ENCODE results near the gene AGPAT3. TPM values are rescaled to one million over a fixed set of nuclear protein-coding genes. Genes with fewer than 3 reads are reported as not detected.

The AGPAT3 gene
- polyA plus RNA-seq, 2 donors: 15.3 to 18.6 TPM

- Histone ChIP-seq H3K27me3 (ENCODE audit: control insufficient read depth in 1 of 2, insufficient read depth in 2 of 2, low read length in 2 of 2) (no peaks in the 10 kb centered on the region), H3K9me3 (ENCODE audit: control insufficient read depth in 2 of 2, insufficient read depth in 1 of 2, low read depth in 1 of 2, low read length in 1 of 2) (no peaks in the 10 kb centered on the region), H3K4me3 (ENCODE audit: low read depth in 1 of 2, low read length in 2 of 2) (no peak overlapping the region), H3K36me3 (ENCODE audit: control insufficient read depth in 2 of 2, insufficient read depth in 2 of 2, low read length in 1 of 2) (no peaks in the 10 kb centered on the region), H3K4me1 (ENCODE audit: control insufficient read depth in 2 of 2, insufficient read depth in 2 of 2, low read length in 1 of 2) (peaks cover 3% of the 10 kb centered on the region in 2 donors), H3K27ac (ENCODE audit: low read depth in 2 of 2, low read length in 1 of 2) (no peak overlapping the region)
- 77 to 86% methylated on average over 1 of the region's 1 CpG for WGBS, 2 donors
These were observed 156.0 kb downstream of the AGPAT3 start for GRCh38 chr21:44021064-44021463.

DNA sequence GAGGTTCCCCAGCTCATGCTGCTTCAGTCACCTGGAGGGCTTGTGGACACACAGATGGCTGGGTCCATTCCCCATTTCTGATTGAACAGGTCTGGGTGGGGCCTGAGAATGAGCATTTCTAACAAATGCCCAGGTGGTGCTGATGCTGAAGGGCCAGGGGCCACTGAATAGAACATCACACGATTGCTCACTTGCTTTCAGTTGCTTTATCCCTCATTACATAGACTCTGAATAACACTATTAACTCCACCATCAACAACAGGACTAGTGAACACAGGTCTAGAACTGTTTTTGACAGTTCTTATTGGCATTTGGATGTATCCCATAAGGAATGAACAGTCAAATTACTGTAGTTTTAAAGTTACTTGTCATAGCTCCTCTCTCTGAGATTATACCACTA, 159.2 kb downstream of the AGPAT3 start:
- 48 to 50% methylated on average over 1 of the region's 1 CpG for WGBS, 2 donors
- H3K4me1 ChIP-seq (ENCODE audit: control insufficient read depth in 2 of 2, insufficient read depth in 2 of 2, low read length in 1 of 2): peaks cover 3% of the 10 kb centered on the region in 2 donors
- peaks cover 0 to 2% of the 10 kb centered on the region in 2 donors for H3K36me3 ChIP-seq (ENCODE audit: control insufficient read depth in 2 of 2, insufficient read depth in 2 of 2, low read length in 1 of 2)
- H3K9me3 ChIP-seq (ENCODE audit: control insufficient read depth in 2 of 2, insufficient read depth in 1 of 2, low read depth in 1 of 2, low read length in 1 of 2): no peaks in the 10 kb centered on the region
- no peak overlapping the region for H3K4me3 ChIP-seq (ENCODE audit: low read depth in 1 of 2, low read length in 2 of 2)
- no peaks in the 10 kb centered on the region for H3K27me3 ChIP-seq (ENCODE audit: control insufficient read depth in 1 of 2, insufficient read depth in 2 of 2, low read length in 2 of 2)
- no peak overlapping the region for H3K27ac ChIP-seq (ENCODE audit: low read depth in 2 of 2, low read length in 1 of 2)

DNA sequence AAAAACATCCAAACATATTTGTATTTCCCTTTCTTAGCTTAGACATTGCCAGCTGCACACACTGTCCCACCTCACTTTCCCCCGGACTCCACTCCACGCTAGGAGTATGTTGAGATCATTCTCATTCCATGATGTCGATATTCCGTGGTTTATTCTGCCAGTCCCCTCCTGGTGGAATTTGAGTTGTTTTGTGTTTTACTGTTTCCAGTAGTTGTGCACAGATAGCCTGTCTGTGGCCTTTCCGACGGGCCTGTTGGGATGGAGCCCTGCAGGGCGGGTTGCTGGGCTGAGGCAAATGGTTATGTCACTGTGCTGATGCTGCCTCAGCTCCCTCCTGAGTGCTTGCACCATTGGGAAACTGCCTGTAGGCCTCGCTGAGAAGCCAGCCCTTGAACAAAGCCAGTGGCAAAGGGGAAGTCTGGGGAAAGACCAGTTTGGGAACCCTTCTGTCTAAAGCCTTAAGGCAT, 159.9 kb downstream of the AGPAT3 start:
- no peaks in the 10 kb centered on the region for H3K27me3 ChIP-seq (ENCODE audit: control insufficient read depth in 1 of 2, insufficient read depth in 2 of 2, low read length in 2 of 2)
- WGBS, 2 donors: 46 to 50% methylated on average over 8 of the region's 8 CpGs
- H3K9me3 ChIP-seq (ENCODE audit: control insufficient read depth in 2 of 2, insufficient read depth in 1 of 2, low read depth in 1 of 2, low read length in 1 of 2): no peaks in the 10 kb centered on the region
- peaks cover 0 to 2% of the 10 kb centered on the region in 2 donors for H3K36me3 ChIP-seq (ENCODE audit: control insufficient read depth in 2 of 2, insufficient read depth in 2 of 2, low read length in 1 of 2)
- H3K4me3 ChIP-seq (ENCODE audit: low read depth in 1 of 2, low read length in 2 of 2): no peak overlapping the region
- H3K27ac ChIP-seq (ENCODE audit: low read depth in 2 of 2, low read length in 1 of 2): peak overlapping the region in 1 of 2 donors; percentile 47
- H3K4me1 ChIP-seq (ENCODE audit: control insufficient read depth in 2 of 2, insufficient read depth in 2 of 2, low read length in 1 of 2): peaks cover 3% of the 10 kb centered on the region in 2 donors

GRCh38 chr21:44027607-44028286, 162.7 kb downstream of the AGPAT3 start:
- Histone ChIP-seq H3K27ac (ENCODE audit: low read depth in 2 of 2, low read length in 1 of 2) (no peak overlapping the region), H3K9me3 (ENCODE audit: control insufficient read depth in 2 of 2, insufficient read depth in 1 of 2, low read depth in 1 of 2, low read length in 1 of 2) (no peaks in the 10 kb centered on the region), H3K36me3 (ENCODE audit: control insufficient read depth in 2 of 2, insufficient read depth in 2 of 2, low read length in 1 of 2) (peaks cover 1 to 2% of the 10 kb centered on the region in 2 donors), H3K27me3 (ENCODE audit: control insufficient read depth in 1 of 2, insufficient read depth in 2 of 2, low read length in 2 of 2) (no peaks in the 10 kb centered on the region), H3K4me1 (ENCODE audit: control insufficient read depth in 2 of 2, insufficient read depth in 2 of 2, low read length in 1 of 2) (peaks cover 3% of the 10 kb centered on the region in 2 donors), H3K4me3 (ENCODE audit: low read depth in 1 of 2, low read length in 2 of 2) (no peak overlapping the region)
- WGBS, 2 donors: 92 to 94% methylated on average over 8 of the region's 8 CpGs

GRCh38 chr21:44028287-44028659, 163.2 kb downstream of the AGPAT3 start:
- H3K9me3 ChIP-seq (ENCODE audit: control insufficient read depth in 2 of 2, insufficient read depth in 1 of 2, low read depth in 1 of 2, low read length in 1 of 2): no peaks in the 10 kb centered on the region
- peaks cover 3% of the 10 kb centered on the region in 2 donors for H3K4me1 ChIP-seq (ENCODE audit: control insufficient read depth in 2 of 2, insufficient read depth in 2 of 2, low read length in 1 of 2)
- WGBS, 2 donors: 91 to 98% methylated on average over 6 of the region's 6 CpGs
- no peak overlapping the region for H3K27ac ChIP-seq (ENCODE audit: low read depth in 2 of 2, low read length in 1 of 2)
- H3K36me3 ChIP-seq (ENCODE audit: control insufficient read depth in 2 of 2, insufficient read depth in 2 of 2, low read length in 1 of 2): peaks cover 2 to 3% of the 10 kb centered on the region in 2 donors
- H3K4me3 ChIP-seq (ENCODE audit: low read depth in 1 of 2, low read length in 2 of 2): no peak overlapping the region
- no peaks in the 10 kb centered on the region for H3K27me3 ChIP-seq (ENCODE audit: control insufficient read depth in 1 of 2, insufficient read depth in 2 of 2, low read length in 2 of 2)

DNA sequence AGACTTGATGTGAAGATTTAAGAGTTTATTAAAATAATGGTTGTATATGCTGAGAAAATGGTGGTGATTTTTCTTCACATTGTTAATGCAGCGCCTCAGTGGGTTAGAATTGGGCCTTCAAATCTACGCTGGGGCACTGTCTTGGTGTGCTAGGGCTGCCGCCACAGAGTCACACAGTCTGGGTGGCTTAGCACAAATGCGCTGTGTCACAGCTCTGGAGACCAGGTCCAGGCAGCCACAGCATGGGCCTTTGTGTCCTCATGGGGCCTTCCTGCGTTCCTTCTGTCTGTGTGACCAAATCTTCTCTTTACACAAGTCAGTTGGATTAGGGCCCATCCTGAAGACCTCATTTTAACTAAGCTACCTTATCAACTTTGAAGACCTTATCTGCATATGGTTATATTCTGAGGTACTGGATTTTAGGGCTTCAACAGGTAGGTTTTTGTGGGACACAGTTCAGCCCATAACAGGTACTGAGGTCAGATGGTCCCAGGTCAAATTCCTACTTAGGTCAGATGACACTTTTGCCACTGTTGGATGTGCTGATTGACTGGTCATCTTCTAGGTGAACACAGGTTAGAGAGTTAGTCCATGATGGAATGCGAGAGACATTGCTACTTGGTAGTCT, 164.6 kb downstream of the AGPAT3 start:
- 96 to 97% methylated on average over 6 of the region's 6 CpGs for WGBS, 2 donors
- Histone ChIP-seq H3K27me3 (ENCODE audit: control insufficient read depth in 1 of 2, insufficient read depth in 2 of 2, low read length in 2 of 2) (no peaks in the 10 kb centered on the region), H3K9me3 (ENCODE audit: control insufficient read depth in 2 of 2, insufficient read depth in 1 of 2, low read depth in 1 of 2, low read length in 1 of 2) (no peaks in the 10 kb centered on the region), H3K36me3 (ENCODE audit: control insufficient read depth in 2 of 2, insufficient read depth in 2 of 2, low read length in 1 of 2) (peaks cover 3 to 5% of the 10 kb centered on the region in 2 donors), H3K27ac (ENCODE audit: low read depth in 2 of 2, low read length in 1 of 2) (no peak overlapping the region), H3K4me1 (ENCODE audit: control insufficient read depth in 2 of 2, insufficient read depth in 2 of 2, low read length in 1 of 2) (peaks cover 3% of the 10 kb centered on the region in 2 donors), H3K4me3 (ENCODE audit: low read depth in 1 of 2, low read length in 2 of 2) (no peak overlapping the region)

GRCh38 chr21:44035244-44035643, 170.2 kb downstream of the AGPAT3 start:
- H3K4me3 ChIP-seq (ENCODE audit: low read depth in 1 of 2, low read length in 2 of 2): no peak overlapping the region
- H3K9me3 ChIP-seq (ENCODE audit: control insufficient read depth in 2 of 2, insufficient read depth in 1 of 2, low read depth in 1 of 2, low read length in 1 of 2): no peaks in the 10 kb centered on the region
- H3K27me3 ChIP-seq (ENCODE audit: control insufficient read depth in 1 of 2, insufficient read depth in 2 of 2, low read length in 2 of 2): no peaks in the 10 kb centered on the region
- peaks cover 11 to 31% of the 10 kb centered on the region in 2 donors for H3K36me3 ChIP-seq (ENCODE audit: control insufficient read depth in 2 of 2, insufficient read depth in 2 of 2, low read length in 1 of 2)
- no peak overlapping the region for H3K27ac ChIP-seq (ENCODE audit: low read depth in 2 of 2, low read length in 1 of 2)
- WGBS, 2 donors: 95 to 96% methylated on average over 4 of the region's 4 CpGs
- no peaks in the 10 kb centered on the region for H3K4me1 ChIP-seq (ENCODE audit: control insufficient read depth in 2 of 2, insufficient read depth in 2 of 2, low read length in 1 of 2)

Other genes with a start within 250 kb of the AGPAT3 start
- under 1 TPM; 0.26 to 0.28 TPM for gene HSF2BP, start 205.7 kb upstream of the AGPAT3 start, polyA plus RNA-seq
- gene RRP1B, start 205.7 kb upstream of the AGPAT3 start, polyA plus RNA-seq: 1 to 10 TPM; 5.6 to 6.6 TPM
- gene PDXK, start 146.1 kb upstream of the AGPAT3 start, polyA plus RNA-seq: 10 to 100 TPM; 54.7 to 73.4 TPM
- gene CSTB, start 88.9 kb upstream of the AGPAT3 start, polyA plus RNA-seq: 1,000 to 10,000 TPM; 3,514 to 5,149 TPM
- 10 to 100 TPM; 21.0 to 22.5 TPM for gene RRP1, start 75.6 kb upstream of the AGPAT3 start, polyA plus RNA-seq
- gene TRAPPC10, start 147.1 kb downstream of the AGPAT3 start, polyA plus RNA-seq: 1 to 10 TPM; 6.8 to 7.7 TPM
- gene PWP2, start 242.2 kb downstream of the AGPAT3 start, polyA plus RNA-seq: 1 to 10 TPM; 2.2 to 3.2 TPM

All from esophagus (tissue), 2 donors.